Spleen (tissue), 11 donors: ENCODE results near the gene TMEM120B. TPM values are rescaled to one million over a fixed set of nuclear protein-coding genes. Genes with fewer than 3 reads are reported as not detected.

Experiments used
- DNase-seq: peaks from one replicate; pipeline ENCODE4 v3.0.0-alpha.2; 2020
- H3K27ac ChIP-seq, 8 donors: fragments of 200-600 bp; sonication (generic) in 7 of 8; 1 replicate in 4 of 8; 2 replicates in 4 of 8; pipeline versions ENCODE4 v1.5.0 to v1.8.0; 2016 to 2021; ENCODE audit warnings: inconsistent platforms in 4 of 8, mild to moderate bottlenecking in 4 of 8, moderate library complexity in 1 of 8
- H3K27me3 ChIP-seq, 7 donors: fragments of 200-600 bp; sonication (generic) in 6 of 7; replicated peaks in 1 of 7; 1 replicate in 4 of 7; 2 replicates in 3 of 7; pipeline versions ENCODE4 v1.5.0 to v1.8.0; 2016 to 2021; ENCODE audit warnings: inconsistent platforms in 3 of 7, mild to moderate bottlenecking in 1 of 7
- H3K36me3 ChIP-seq, 6 donors: fragments of 200-600 bp; sonication (generic) in 5 of 6; 1 replicate in 4 of 6; 2 replicates in 2 of 6; pipeline versions ENCODE4 v1.5.0 to v1.8.0; 2016 to 2021; ENCODE audit warnings: inconsistent platforms in 2 of 6
- H3K4me1 ChIP-seq, 6 donors: fragments of 200-600 bp; sonication (generic) in 5 of 6; 1 replicate in 3 of 6; 2 replicates in 3 of 6; pipeline versions ENCODE4 v1.5.0 to v1.8.0; 2016 to 2021; ENCODE audit warnings: inconsistent platforms in 3 of 6
- H3K4me3 ChIP-seq, 8 donors: fragments of 200-600 bp; sonication (generic) in 7 of 8; 1 replicate in 4 of 8; 2 replicates in 4 of 8; pipeline versions ENCODE4 v1.5.0 to v1.8.0; 2016 to 2021; ENCODE audit warnings: inconsistent platforms in 4 of 8, mild to moderate bottlenecking in 4 of 8, moderate library complexity in 2 of 8
- H3K9me3 ChIP-seq, 8 donors: fragments of 200-600 bp; sonication (generic) in 7 of 8; 1 replicate in 4 of 8; 2 replicates in 4 of 8; pipeline versions ENCODE4 v1.5.0 to v1.8.0; 2016 to 2021; ENCODE audit warnings: inconsistent platforms in 4 of 8
- CTCF ChIP-seq, 11 experiments: fragments of 200-600 bp in 7 of 11; fragments of 450-650 bp in 4 of 11; sonication (generic) in 4 of 11; IDR thresholded peaks in 8 of 11; conservative IDR thresholded peaks in 3 of 11; 1 replicate in 7 of 11; 2 replicates in 4 of 11; pipeline versions ENCODE4 v1.4.0 to v1.8.0; 2016 to 2021; ENCODE audit warnings: antibody characterized with exemption in 11 of 11, inconsistent platforms in 4 of 11, mild to moderate bottlenecking in 1 of 11
- POLR2A ChIP-seq, 3 donors: fragments of 450-650 bp; IDR thresholded peaks; one replicate each; pipeline ENCODE4 v1.5.1; 2017; ENCODE audit warnings: antibody characterized with exemption in 3 of 3, mild to moderate bottlenecking in 1 of 3
- POLR2AphosphoS5 ChIP-seq, 3 donors: sonication (generic); formaldehyde crosslinking; IDR thresholded peaks; one replicate each; pipeline ENCODE4 v1.5.1; 2017; ENCODE audit warnings: antibody characterized with exemption in 3 of 3
- WGBS, 5 donors: extraction: QIAGEN DNeasy Blood & Tissue Kit in 3 of 5; methylation state at CpG; one replicate each; pipeline versions ENCODE4 v1.1.5 to v1.1.7; 2013 to 2018; 5-methylcytosine and 5-hydroxymethylcytosine counted together
- intact Hi-C: fragments of 100-400 bp; cut with DNase I; formaldehyde crosslinking; loops from one replicate; pipeline ENCODE4 v1.15.0; 2023; ENCODE audit warnings: low total_unique reads
- polyA plus RNA-seq, 3 donors: library from polyadenylated mRNA; stranded (reverse); fragments of 200-250 nt; gene quantifications; one replicate each; pipeline ENCODE4 v1.2.1, GENCODE V29; 2013
- total RNA-seq, 7 donors: library from RNA; depleted of rRNA in 3 of 7; stranded (reverse); fragments of >200 nt in 3 of 7; fragmentation: NEBNext Ultra II Directional in 4 of 7; extraction: Animal tissue kit (Norgen Biotek cat#: 25700) in 4 of 7; gene quantifications; one replicate each; pipeline versions ENCODE4 v1.1.0 to v1.2.1, GENCODE V29; 2016 to 2021
- donor health status: healthy with polysubstance abuse.
- donor health status: DM: no; HTN: no; CAD: no; lungs with moderate emphysema.
- donor health status: DM: no; HTN: no; CAD: no.
- donor health status: Bipolar disorder and iron deficiency.
- donor health status: healthy.
- donor health status: DM: no; HTN: no; CAD: no.
- donor health status: DM: yes; HTN: yes; CAD: no.

Gene TMEM120B
- total and polyA plus RNA-seq, 10 donors: 2.9 to 8.9 (median 5.8) TPM

- H3K27me3 ChIP-seq: no peaks in the 10 kb centered on the region
- TF ChIP-seq POLR2A (IDR thresholded peaks at IDR 0.05): no peak
- TF ChIP-seq CTCF (IDR thresholded peaks at IDR 0.05 in 8 of 11, conservative IDR thresholded peaks at IDR 0.05 in 3 of 11): no peak
- no peak for TF ChIP-seq POLR2AphosphoS5 (IDR thresholded peaks at IDR 0.05)
- no peak overlapping the region for H3K27ac ChIP-seq
- intact Hi-C loops: no loop called here
- no peaks in the 10 kb centered on the region for H3K36me3 ChIP-seq
- peaks cover 0 to 11% (median 0%) of the 10 kb centered on the region in 6 donors for H3K4me1 ChIP-seq
- no peaks in the 10 kb centered on the region for H3K9me3 ChIP-seq
- H3K4me3 ChIP-seq: no peak overlapping the region
- 94 to 98% (median 96%) methylated on average over 7 of the region's 7 CpGs for WGBS, 5 donors
- DNase-seq: no peak
Measured at GRCh38 chr12:121731473-121731872, 18.9 kb downstream of the TMEM120B start.

GRCh38 chr12:121733849-121734248 lies 21.3 kb downstream of the TMEM120B start:
- Histone ChIP-seq H3K9me3 (no peaks in the 10 kb centered on the region), H3K4me3 (no peak overlapping the region), H3K27ac (no peak overlapping the region), H3K36me3 (no peaks in the 10 kb centered on the region), H3K4me1 (peaks cover 0 to 7% (median 0%) of the 10 kb centered on the region in 6 donors), H3K27me3 (no peaks in the 10 kb centered on the region)
- TF ChIP-seq POLR2AphosphoS5 (IDR thresholded peaks at IDR 0.05) (no peak), CTCF (IDR thresholded peaks at IDR 0.05 in 8 of 11, conservative IDR thresholded peaks at IDR 0.05 in 3 of 11) (no peak), POLR2A (IDR thresholded peaks at IDR 0.05) (no peak)
- intact Hi-C loops: no loop called here
- 88 to 94% (median 91%) methylated on average over 8 of the region's 8 CpGs for WGBS, 5 donors
- DNase-seq: no peak

GRCh38 chr12:121738340-121738858 lies 25.8 kb downstream of the TMEM120B start:
- DNase-seq: no peak
- H3K36me3 ChIP-seq: no peaks in the 10 kb centered on the region
- 89 to 96% (median 92%) methylated on average over 9 of the region's 9 CpGs for WGBS, 5 donors
- no peak for TF ChIP-seq POLR2A (IDR thresholded peaks at IDR 0.05)
- TF ChIP-seq POLR2AphosphoS5 (IDR thresholded peaks at IDR 0.05): no peak
- TF ChIP-seq CTCF (IDR thresholded peaks at IDR 0.05 in 8 of 11, conservative IDR thresholded peaks at IDR 0.05 in 3 of 11): no peak
- H3K27me3 ChIP-seq: no peaks in the 10 kb centered on the region
- no peaks in the 10 kb centered on the region for H3K4me1 ChIP-seq
- H3K9me3 ChIP-seq: no peaks in the 10 kb centered on the region
- intact Hi-C loops: no loop called here
- no peak overlapping the region for H3K27ac ChIP-seq
- no peak overlapping the region for H3K4me3 ChIP-seq

- WGBS, 5 donors: 96 to 99% (median 97%) methylated on average over 4 of the region's 4 CpGs
- no peaks in the 10 kb centered on the region for H3K4me1 ChIP-seq
- DNase-seq: no peak
- no peak overlapping the region for H3K27ac ChIP-seq
- H3K36me3 ChIP-seq: no peaks in the 10 kb centered on the region
- H3K9me3 ChIP-seq: no peaks in the 10 kb centered on the region
- no peak overlapping the region for H3K4me3 ChIP-seq
- H3K27me3 ChIP-seq: no peaks in the 10 kb centered on the region
- TF ChIP-seq POLR2AphosphoS5 (IDR thresholded peaks at IDR 0.05) (no peak), CTCF (IDR thresholded peaks at IDR 0.05 in 8 of 11, conservative IDR thresholded peaks at IDR 0.05 in 3 of 11) (no peak), POLR2A (IDR thresholded peaks at IDR 0.05) (no peak)
- intact Hi-C loops: no loop called here
Measured at GRCh38 chr12:121740847-121741246, 28.3 kb downstream of the TMEM120B start.
